ENCODE results near the gene NEDD4L. TPM values are rescaled to one million over a fixed set of nuclear protein-coding genes. Genes with fewer than 3 reads are reported as not detected.

Gene NEDD4L
- total and polyA plus RNA-seq, 10 of the 15 experiments (the other 5 are each of a cell fraction or from before 2014, with no cell fraction given) = 7.4 to 24.0 (median 17.7) TPM

- intact Hi-C loops (cut with micrococcal nuclease; ENCODE audit: unreplicated experiment) (no loop called here), in situ Hi-C loops (cut with MboI) (no loop called here)
- ChIA-PET RAD21 (ENCODE audit: unreplicated experiment) (no interaction called here), CTCF (no interaction called here), SMC1A (ENCODE audit: uncharacterized antibody, unreplicated experiment) (no interaction called here), POLR2A (interaction anchor here (0.5 kb wide), 1 partner anchor 1199 kb away, joined by 4 read pairs; no protein-coding TSS in a partner anchor)
- BruUV-seq (replicated peaks) = no TSS peak
- H3K36me3 ChIP-seq (ENCODE audit: control insufficient read depth in 2 of 2, insufficient read depth in 2 of 2, low read length in 1 of 2) = no peaks in the 10 kb centered on the region
- H3K27ac ChIP-seq (ENCODE audit: control insufficient read depth, insufficient read depth) = no peak overlapping the region
- 44% methylated on average over 7 of the region's 7 CpGs for WGBS (ENCODE audit: insufficient coverage, insufficient replicate concordance, low lambda C conversion rate, missing lambda C conversion rate)
- no peaks in the 10 kb centered on the region for H4K20me1 ChIP-seq (ENCODE audit: control insufficient read depth, insufficient read depth)
- no peaks in the 10 kb centered on the region for H3K79me2 ChIP-seq (ENCODE audit: control insufficient read depth, insufficient read depth, low read length)
- no peak overlapping the region for H3K4me2 ChIP-seq (ENCODE audit: control insufficient read depth, insufficient read depth)
- no peaks in the 10 kb centered on the region for H3K4me1 ChIP-seq (ENCODE audit: control insufficient read depth, insufficient read depth, low read length)
- no peak overlapping the region for H3K4me3 ChIP-seq
- no peak for ATAC-seq
- no peak for DNase-seq (ENCODE audit: low read depth, low spot score)
- H2AFZ ChIP-seq (ENCODE audit: control insufficient read depth, low read depth, low read length) = no peak overlapping the region
- TF ChIP-seq KAT2A (conservative IDR thresholded peaks at IDR 0.05; ENCODE audit: control insufficient read depth, low read depth, low read length) (no peak), TCF7 (IDR thresholded peaks at IDR 0.05; ENCODE audit: borderline replicate concordance) (no peak), NFXL1 (IDR thresholded peaks at IDR 0.05; ENCODE audit: borderline replicate concordance) (no peak), TCF12 (IDR thresholded peaks at IDR 0.05; ENCODE audit: low read depth, low read length) (no peak), NFIC (IDR thresholded peaks at IDR 0.05; ENCODE audit: low read depth, low read length) (no peak), BCL3 (IDR thresholded peaks at IDR 0.05; ENCODE audit: borderline replicate concordance, insufficient read depth, low read depth, low read length, poor library complexity, severe bottlenecking) (no peak), SMAD5 (IDR thresholded peaks at IDR 0.05; ENCODE audit: low read depth) (no peak), EED (IDR thresholded peaks at IDR 0.05; ENCODE audit: low read depth) (no peak), TCF3 (IDR thresholded peaks at IDR 0.05; ENCODE audit: borderline replicate concordance, insufficient read depth, low read depth, low read length) (no peak), TARDBP (IDR thresholded peaks at IDR 0.05; ENCODE audit: borderline replicate concordance) (no peak), SUZ12 (IDR thresholded peaks at IDR 0.05; ENCODE audit: unreplicated experiment) (no peak), FOXK2 (IDR thresholded peaks at IDR 0.05) (no peak), EP300 (IDR thresholded peaks at IDR 0.05; ENCODE audit: borderline replicate concordance in 1 of 2, control insufficient read depth in 1 of 2, low read depth in 2 of 2, low read length in 2 of 2) (no peak), USF2 (IDR thresholded peaks at IDR 0.05; ENCODE audit: borderline replicate concordance, low read depth, low read length) (no peak), ZNF687 (IDR thresholded peaks at IDR 0.05) (no peak)
- no peak overlapping the region for H3K9ac ChIP-seq (ENCODE audit: control insufficient read depth, insufficient read depth, low read length)
- H3K27me3 ChIP-seq (replicated peaks in 1 of 2; ENCODE audit: control insufficient read depth in 2 of 2, insufficient read depth in 2 of 2, low read length in 1 of 2) = peaks cover 0 to 2% of the 10 kb centered on the region in 2 experiments; a peak in 3 of 4 replicates
- no peak for FAIRE-seq
- H3K9me3 ChIP-seq (replicated peaks; ENCODE audit: control insufficient read depth, insufficient read depth, low read length) = no peaks in the 10 kb centered on the region
Measured at GRCh38 chr18:58416014-58416703, 372.1 kb downstream of the NEDD4L start.
